Stimulated activated CD4-positive, alpha-beta T cell treated with anti-CD3 and anti-CD28 coated beads, Interleukin-4, amount 100 ng/mL, for 48 hours (primary cell): ENCODE data around the gene TSPAN10.
"Not testable (repeated sequence)": the region's sequence is repeated elsewhere in the genome, so short reads cannot be mapped to it uniquely, and the experiment has no call there.

Experiments used
- DNase-seq, 2 donors: peaks; one replicate each; pipeline ENCODE4 v3.0.0-alpha.2; 2020; ENCODE audit warnings: low read depth in 2 of 2

Gene TSPAN10

DNA sequence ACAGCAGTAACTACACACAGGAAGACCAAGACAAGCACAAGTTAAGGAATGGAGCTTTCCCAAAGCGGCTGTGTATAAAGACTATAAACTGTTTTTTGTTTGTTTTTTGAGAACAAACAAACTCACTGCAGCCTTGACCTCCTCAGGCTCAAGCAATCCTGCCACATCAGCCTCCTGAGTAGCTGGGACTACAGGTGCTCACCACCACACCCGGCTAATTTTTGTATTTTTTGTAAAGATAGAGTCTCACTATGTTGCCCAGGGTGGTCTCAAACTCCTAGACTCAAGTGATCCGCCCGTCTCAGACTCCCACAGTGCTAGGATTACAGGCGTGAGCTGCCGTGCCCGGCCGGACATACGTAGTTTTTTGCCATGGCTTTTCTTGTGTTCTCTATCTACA, 23.4 kb downstream of the TSPAN10 start:
- no peak for DNase-seq

DNA sequence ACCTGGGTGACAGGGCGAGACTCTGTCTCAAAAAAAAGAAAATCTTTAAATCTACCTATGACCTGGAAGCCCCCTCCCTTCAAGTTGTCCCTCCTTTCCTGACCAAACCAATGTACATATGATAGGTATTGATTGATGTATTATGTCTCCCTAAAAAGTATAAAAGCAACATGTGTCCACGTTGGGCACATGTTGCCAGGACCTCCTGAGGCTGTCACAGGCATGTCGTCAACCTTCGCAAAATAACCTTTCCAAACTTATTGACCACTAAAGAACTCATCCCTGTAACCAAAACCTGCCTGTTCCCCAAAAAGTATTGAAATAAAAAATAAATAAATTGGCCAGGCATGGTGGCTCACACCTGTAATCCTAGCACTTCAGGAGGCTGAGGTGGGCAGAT, 25.0 kb downstream of the TSPAN10 start:
- DNase-seq = no peak

DNA sequence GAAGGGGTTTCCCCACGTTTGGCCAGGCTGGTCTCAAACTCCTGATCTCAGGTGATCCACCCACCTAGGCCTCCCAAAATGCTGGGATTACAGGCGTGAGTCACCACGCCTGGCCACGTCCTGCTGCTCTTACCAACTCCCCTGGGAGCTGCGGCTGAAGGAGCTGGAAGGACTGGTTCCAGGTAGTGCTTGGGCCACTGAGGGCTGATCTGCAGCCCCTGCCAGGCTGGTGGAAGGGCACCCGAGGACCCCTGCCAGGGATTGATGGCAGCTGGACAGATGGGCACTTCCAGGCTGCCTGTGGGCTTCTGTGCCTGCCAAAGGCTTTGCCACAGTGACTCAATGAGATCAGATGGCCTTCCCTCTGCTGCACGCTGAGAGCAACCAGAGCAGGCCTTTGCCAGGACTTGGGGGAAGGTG, 27.1 kb downstream of the TSPAN10 start:
- DNase-seq = no peak

DNA sequence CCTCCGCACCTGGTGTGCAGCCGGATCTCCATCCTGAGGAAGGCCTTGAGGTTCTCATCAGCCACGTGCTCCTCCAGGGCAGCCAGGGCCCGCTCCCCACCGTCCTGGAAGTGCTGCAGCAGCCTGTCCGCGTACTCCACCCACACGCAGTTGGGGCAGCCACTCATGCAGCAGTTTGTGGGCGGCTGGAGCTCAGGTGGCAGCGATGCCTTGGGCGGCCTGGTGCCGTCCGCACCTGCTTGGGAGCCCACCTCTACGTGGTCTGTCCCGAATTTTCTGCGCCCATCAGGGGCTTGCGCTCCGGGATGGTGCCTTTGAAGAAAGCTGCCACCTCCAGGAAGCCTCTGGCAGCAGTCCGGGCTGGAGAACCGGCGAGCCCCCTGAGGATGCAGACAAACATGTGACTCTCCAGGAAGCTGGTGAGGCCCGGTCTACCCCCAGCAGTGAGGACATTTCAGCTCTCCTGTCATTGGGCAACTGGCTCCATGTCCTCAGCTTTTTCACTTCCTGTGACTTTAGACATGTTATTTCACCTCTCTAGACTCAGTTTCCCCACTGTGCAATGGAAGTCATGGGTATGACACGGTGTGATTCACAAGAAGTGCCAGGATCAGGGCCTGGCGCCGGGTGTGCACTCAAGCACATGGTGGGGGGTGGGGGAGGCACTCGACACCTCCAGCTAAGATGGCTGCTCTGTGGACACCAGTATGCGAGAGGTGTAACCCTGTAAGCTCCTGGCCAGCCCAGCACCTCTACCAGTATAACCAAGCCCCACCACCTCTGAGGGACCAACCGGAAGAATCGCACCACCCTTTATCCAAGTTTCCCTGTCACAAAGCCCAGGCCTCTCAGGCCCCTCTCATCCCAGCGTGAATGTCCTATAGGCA, 28.5 kb downstream of the TSPAN10 start:
- DNase-seq = peak; percentile 61 to 64

DNA sequence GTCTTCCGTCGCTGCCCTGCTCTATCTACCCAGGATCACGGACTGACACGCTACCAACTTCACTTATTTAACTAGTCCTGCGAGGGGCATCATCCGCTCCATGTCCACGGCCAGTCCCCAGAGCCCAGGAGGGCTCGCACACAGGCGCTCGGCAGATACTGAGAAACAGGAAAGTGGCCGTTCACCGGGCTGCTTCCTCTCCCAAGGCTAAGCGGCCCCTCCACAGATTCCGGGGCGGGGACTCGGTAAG, 29.0 kb downstream of the TSPAN10 start:
- DNase-seq = peak in 1 of 2 donors; percentile 15

- peak; percentile 88 to 93 for DNase-seq
These were observed 29.6 kb downstream of the TSPAN10 start, which contains the start of the genes CCDC137 and OXLD1 for GRCh38 chr17:81666342-81667191. TSS of gene CCDC137 (plus strand) at chr17:81666737. CDS start at chr17:81666767, 30 bp downstream. TSS of gene OXLD1 (minus strand) at chr17:81666605. CDS start at chr17:81666577, 28 bp downstream.

GRCh38 chr17:81667754-81668153, 30.8 kb downstream of the TSPAN10 start:
- no peak for DNase-seq

DNA sequence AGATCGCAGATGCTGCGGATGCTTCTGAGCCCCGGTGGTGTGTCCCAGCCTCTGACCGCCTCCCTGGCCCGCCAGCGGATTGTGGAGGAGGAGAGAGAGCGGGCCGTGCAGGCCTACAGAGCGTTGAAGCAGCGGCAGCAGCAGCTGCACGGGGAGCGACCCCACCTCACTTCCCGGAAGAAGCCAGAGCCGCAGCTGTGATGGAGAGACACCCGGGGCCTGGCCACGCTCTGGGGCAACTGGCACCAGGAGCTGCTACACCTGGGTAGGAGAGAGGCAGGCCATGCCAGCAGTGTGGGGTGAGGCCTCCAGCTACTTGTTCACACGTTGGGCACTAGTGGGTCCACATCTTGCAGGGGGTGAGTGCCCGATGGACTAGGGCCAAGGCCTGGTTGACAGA, 35.5 kb downstream of the TSPAN10 start:
- no peak for DNase-seq

DNA sequence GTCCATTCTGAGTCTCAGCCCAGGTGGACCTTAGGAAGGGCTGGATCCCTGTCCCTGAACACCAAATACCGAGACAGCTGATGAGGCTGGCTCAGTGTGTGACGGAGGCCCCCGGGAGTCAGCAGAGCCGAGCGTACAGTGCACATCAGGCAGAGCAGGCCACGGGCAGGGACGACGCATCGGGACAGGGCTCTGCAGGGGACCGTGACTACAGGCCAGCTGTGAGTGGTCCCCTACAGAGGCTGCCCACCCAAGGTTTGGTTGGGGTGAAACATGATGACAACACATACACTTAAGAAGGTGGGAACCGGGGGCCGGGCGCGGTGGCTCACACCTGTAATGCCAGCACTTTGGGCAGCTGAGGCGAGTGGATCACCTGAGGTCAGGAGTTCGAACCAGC, 36.0 kb downstream of the TSPAN10 start:
- DNase-seq = no peak

DNA sequence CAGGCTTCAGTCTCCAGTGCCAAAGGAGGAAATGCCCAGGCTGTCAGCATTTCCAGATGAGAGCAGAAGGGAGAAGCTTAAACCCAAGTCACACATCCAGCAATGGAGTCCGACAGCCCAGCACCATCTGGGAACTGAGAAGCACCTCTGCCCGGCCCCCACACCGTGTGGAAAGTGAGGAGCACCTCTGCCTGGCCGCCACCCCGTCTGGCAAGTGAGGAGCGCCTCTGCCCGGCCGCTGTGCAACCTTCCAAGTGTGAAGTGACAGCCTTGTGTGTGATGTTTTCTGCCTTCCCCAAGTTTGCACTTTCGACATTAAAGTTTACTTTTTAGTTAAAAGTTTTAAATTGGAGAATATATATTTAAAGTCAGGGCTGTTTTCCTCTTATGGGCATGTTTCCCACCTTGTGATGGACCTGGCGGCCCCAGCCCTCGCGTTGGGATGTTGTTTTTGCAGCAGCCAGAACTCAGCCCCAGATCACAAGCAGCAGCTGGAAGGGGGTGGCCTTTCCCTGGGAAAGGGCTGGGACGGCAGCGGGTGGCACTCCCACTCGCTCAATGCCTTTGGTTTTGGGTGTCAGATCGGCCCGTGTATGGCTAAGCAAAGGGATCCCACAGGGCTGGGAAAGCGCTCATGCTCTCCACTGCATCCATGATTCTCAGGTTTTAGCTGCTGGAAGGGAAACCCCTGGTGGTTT, 36.7 kb downstream of the TSPAN10 start:
- DNase-seq = no peak

- not testable (repeated sequence) for DNase-seq
These were observed 38.7 kb downstream of the TSPAN10 start for GRCh38 chr17:81675515-81676221.

GRCh38 chr17:81676906-81677305, 39.9 kb downstream of the TSPAN10 start:
- no peak for DNase-seq

- DNase-seq = no peak
These were observed 43.2 kb downstream of the TSPAN10 start for GRCh38 chr17:81680150-81680549.

DNA sequence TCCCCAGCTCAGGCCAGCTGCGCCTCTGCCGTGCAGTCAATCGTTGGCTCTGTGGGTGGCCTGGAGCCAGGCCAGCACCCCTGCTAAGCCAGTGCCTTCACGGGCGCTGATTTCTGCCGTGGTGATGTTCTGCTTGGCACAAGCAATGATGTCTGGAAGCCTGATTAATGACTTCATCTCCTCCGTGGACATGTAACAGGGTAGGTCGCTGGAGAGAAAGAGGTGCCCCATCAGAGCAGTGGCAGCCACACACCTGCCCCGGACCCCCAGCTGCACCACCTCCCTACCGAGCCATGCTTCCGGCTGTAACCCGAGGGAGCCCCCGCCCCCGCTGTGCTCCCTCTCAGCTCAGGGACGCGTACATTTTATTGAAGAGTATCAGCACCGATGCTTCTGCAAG, 44.7 kb downstream of the TSPAN10 start:
- no peak for DNase-seq

DNA sequence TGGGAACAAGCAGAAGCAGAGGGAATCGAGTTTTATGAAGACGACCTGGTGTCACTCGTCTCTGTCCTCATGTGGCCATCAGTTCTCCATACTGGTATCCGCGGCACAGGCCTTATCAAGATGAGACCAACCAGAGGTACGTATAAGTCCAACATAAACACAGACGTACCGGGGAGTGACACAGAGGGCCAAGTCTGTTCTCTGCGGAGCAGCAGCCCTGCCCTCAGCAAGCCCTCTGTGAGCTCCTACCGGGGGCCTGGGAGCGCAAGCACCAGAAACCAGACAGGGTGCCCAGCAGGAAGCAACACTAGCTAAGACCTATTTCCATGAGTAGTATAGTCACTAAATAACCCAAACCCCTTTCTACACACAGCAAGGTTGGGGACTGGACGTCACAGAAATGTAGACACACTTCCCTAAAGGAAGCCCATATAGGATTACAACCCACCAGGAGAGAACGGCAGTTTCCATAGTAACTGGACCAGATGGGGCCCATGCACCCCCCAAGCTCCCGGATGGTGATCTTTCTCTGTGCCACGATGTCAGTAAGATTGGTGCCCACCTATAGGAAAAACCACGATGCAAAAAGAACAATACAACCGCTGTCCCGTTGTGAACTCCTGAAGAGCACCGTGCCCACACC, 45.7 kb downstream of the TSPAN10 start:
- DNase-seq = no peak

DNA sequence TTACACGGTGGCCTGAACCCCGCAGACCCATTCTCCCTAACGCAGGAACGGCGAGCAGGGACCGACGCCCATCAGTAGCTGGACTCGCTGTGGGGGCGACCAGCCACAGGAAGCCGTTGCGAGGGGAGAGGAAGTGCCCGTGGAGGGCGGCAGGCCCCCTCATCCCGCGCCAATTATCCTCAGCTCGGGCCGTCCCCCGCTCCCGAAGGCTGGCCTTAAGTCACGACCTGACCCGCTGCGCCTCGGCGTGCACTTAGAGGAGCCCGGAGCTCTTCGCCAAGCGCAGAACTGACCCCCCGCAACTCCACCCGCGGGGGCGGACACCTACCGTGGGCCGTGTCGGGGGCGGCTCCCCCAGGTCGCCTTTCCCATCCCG, 46.2 kb downstream of the TSPAN10 start:
- DNase-seq = no peak

DNA sequence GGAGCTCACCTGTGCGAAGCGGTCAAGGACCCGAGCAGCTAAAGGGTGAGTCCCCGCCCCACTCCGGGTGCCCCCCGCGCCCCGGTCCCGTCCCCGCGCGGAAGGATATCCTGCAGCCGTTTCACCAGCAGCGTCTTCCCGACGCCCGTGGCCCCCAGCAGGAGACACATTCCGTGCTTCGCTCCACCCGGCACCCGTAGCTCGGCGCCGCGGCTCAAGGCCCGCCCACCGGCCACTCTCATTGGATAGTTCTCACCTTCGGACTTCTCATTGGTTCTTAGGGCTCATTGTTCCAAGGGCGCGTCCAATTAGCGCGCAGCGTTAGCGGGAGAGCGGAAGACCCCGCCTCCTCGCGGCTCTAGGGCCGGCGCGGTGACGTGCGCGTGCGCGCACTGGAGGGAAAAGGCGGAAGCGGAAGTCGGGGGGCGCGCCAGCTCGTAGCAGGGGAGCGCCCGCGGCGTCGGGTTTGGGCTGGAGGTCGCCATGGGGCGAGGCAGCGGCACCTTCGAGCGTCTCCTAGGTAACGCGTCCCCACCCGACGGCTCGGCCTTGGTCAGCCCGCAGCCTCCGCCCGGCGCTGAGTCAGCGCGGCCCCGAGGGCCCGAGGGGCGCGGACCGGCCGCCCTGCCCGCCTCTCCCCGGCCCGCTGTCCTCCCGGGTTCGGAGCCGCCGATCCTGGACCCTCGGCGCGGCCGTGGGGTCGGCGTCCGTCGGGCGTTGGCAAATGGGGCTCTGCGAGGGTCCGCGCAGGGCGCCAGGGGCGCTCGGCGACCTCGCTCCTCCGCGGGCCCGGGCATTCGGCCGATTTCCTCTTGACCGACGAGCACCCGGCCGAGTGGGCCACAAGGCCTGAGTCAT, 46.8 kb downstream of the TSPAN10 start, which contains the start of the genes ARL16 and HGS:
Gene ARL16, minus strand, starts transcription at position 214 of the 858 bp plus-strand sequence. Its CDS starts 44 bp downstream, at position 170.
Gene HGS, plus strand, starts transcription at position 428 of the 858 bp plus-strand sequence. Its CDS starts 56 bp downstream, at position 484.
- DNase-seq = peak; percentile 95 to 96

DNA sequence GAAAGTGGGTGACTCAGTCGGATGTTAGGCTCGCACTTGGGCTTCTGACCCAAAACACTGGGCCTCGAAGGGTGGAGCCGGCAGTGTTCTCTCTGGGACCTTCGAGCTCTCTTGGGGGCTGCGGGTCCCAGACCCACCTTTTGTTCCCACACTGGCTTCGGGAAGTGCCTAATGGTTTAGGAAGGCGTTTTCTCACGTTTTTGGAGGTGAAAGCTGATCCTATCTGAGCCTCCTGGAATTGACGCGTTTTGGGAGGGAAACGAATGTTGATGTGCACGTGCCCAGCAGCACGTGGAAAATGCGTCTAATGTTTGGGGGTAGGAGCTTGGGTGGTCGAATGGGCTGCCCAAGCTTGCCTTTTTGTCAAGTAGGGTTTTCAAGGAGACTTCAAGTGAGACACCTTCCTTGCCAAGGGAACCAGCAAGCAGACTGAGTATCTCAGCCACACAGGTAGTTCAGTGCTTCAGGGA, 47.5 kb downstream of the TSPAN10 start:
- DNase-seq = no peak

GRCh38 chr17:81685108-81685507, 48.1 kb downstream of the TSPAN10 start:
- peak; percentile 51 to 52 for DNase-seq

DNA sequence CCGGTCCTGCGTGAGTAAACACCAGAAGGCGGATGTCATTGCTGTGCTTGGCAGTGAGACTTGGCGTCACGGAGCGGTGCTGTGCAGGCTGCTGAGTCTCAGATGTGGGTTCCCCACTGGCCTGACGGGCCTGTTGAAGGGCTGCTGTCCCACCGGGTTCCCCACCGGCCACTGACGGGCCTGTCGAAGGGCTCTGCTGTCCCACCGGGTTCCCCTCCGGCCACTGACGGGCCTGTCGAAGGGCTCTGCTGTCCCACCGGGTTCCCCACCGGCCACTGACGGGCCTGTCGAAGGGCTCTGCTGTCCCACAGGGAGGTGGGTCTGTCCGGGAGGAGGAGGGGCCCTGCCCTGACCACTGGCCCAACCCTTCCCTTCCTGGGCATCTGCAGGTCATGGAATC, 49.6 kb downstream of the TSPAN10 start:
- DNase-seq = no peak
